Dendritic cell treated with granulocyte-macrophage colony-stimulating factor and Interleukin-4, amounts not matched to agents 40 ng/mL and 50 ng/mL, for 4 days (primary cell): ENCODE measurements around the gene SLC6A7.

Experiments used
- H3K27ac Mint-ChIP-seq: one replicate; pipeline ENCODE4 v1.8.0; 2022; ENCODE audit warnings: mild to moderate bottlenecking, mixed read lengths
- H3K27me3 Mint-ChIP-seq: one replicate; pipeline ENCODE4 v1.8.0; 2022; ENCODE audit warnings: mild to moderate bottlenecking, mixed read lengths
- H3K36me3 Mint-ChIP-seq: one replicate; pipeline ENCODE4 v1.8.0; 2022; ENCODE audit warnings: low read depth, mixed read lengths
- H3K4me1 Mint-ChIP-seq: one replicate; pipeline ENCODE4 v1.8.0; 2022; ENCODE audit warnings: low read depth, mixed read lengths
- H3K4me3 Mint-ChIP-seq: one replicate; pipeline ENCODE4 v1.8.0; 2022; ENCODE audit warnings: mild to moderate bottlenecking, moderate library complexity, mixed read lengths
- H3K9me3 Mint-ChIP-seq: one replicate; pipeline ENCODE4 v1.8.0; 2022; ENCODE audit warnings: mixed read lengths
- intact Hi-C: fragments of 100-400 bp; cut with micrococcal nuclease; formaldehyde crosslinking; loops from one replicate; pipeline ENCODE4 v1.15.0; 2022

Gene SLC6A7

DNA sequence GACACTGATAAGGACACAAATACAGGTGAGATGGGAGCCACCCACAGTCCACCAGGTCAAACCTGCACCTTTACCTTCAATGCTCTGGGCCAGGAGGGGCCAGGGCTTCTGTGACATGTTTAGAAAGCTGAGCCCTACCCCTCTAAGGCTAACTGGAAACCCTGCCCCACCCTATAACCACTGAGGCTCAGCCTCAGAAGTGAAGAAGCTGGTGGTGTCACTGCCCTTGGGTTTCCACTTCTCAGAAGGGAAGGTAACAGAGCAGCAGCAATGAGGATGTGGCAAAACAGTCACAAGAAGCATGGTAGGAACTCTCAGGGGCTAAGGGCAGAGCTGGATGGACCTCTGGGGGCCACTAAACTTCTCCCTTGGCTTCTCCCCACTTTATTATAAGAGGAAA lies 40.2 kb upstream of the SLC6A7 start:
- Mint-ChIP-seq H3K4me3 (no peak overlapping the region), H3K27me3 (peaks cover 13% of the 10 kb centered on the region), H3K4me1 (peaks cover 28% of the 10 kb centered on the region), H3K27ac (no peak overlapping the region), H3K36me3 (no peaks in the 10 kb centered on the region), H3K9me3 (no peaks in the 10 kb centered on the region)
- intact Hi-C loops = no loop called here

GRCh38 chr5:150152636-150153462 lies 37.0 kb upstream of the SLC6A7 start:
- Mint-ChIP-seq H3K9me3 (no peaks in the 10 kb centered on the region), H3K4me3 (no peak overlapping the region), H3K4me1 (peaks cover 29% of the 10 kb centered on the region), H3K27me3 (peaks cover 42% of the 10 kb centered on the region), H3K27ac (no peak overlapping the region), H3K36me3 (no peaks in the 10 kb centered on the region)
- intact Hi-C loops = no loop called here

DNA sequence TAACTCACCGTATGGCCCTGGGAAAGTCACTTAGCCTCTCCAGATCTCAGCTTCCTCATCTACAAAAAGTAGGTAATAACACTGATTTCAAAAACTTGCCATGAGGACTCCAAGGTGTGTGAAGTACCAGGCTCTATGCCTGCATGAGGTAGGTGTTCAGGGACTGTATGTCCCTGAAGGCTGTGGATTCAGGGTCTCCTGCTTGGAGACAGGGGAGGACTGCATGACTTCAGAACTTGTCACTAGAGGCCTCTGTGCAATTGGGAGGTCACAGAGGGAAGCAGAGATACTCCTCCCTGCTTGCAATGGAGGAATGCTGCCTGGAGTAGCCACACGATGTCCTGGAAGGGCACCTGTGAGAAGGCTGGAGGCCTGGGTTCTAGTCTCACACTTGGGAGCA lies 36.4 kb upstream of the SLC6A7 start:
- H3K4me3 Mint-ChIP-seq = no peak overlapping the region
- peaks cover 29% of the 10 kb centered on the region for H3K4me1 Mint-ChIP-seq
- H3K27ac Mint-ChIP-seq = no peak overlapping the region
- intact Hi-C loops = no loop called here
- no peaks in the 10 kb centered on the region for H3K36me3 Mint-ChIP-seq
- peaks cover 44% of the 10 kb centered on the region for H3K27me3 Mint-ChIP-seq
- no peaks in the 10 kb centered on the region for H3K9me3 Mint-ChIP-seq

GRCh38 chr5:150153957-150154617 lies 35.8 kb upstream of the SLC6A7 start:
- H3K4me3 Mint-ChIP-seq = no peak overlapping the region
- H3K36me3 Mint-ChIP-seq = no peaks in the 10 kb centered on the region
- H3K9me3 Mint-ChIP-seq = no peaks in the 10 kb centered on the region
- peaks cover 44% of the 10 kb centered on the region for H3K27me3 Mint-ChIP-seq
- peaks cover 29% of the 10 kb centered on the region for H3K4me1 Mint-ChIP-seq
- H3K27ac Mint-ChIP-seq = no peak overlapping the region
- intact Hi-C loops = no loop called here

- intact Hi-C loops = no loop called here
- Mint-ChIP-seq H3K4me3 (no peak overlapping the region), H3K27me3 (peaks cover 44% of the 10 kb centered on the region), H3K36me3 (no peaks in the 10 kb centered on the region), H3K27ac (no peak overlapping the region), H3K9me3 (no peaks in the 10 kb centered on the region), H3K4me1 (peaks cover 29% of the 10 kb centered on the region)
Observed at GRCh38 chr5:150154618-150155128, 35.2 kb upstream of the SLC6A7 start.

DNA sequence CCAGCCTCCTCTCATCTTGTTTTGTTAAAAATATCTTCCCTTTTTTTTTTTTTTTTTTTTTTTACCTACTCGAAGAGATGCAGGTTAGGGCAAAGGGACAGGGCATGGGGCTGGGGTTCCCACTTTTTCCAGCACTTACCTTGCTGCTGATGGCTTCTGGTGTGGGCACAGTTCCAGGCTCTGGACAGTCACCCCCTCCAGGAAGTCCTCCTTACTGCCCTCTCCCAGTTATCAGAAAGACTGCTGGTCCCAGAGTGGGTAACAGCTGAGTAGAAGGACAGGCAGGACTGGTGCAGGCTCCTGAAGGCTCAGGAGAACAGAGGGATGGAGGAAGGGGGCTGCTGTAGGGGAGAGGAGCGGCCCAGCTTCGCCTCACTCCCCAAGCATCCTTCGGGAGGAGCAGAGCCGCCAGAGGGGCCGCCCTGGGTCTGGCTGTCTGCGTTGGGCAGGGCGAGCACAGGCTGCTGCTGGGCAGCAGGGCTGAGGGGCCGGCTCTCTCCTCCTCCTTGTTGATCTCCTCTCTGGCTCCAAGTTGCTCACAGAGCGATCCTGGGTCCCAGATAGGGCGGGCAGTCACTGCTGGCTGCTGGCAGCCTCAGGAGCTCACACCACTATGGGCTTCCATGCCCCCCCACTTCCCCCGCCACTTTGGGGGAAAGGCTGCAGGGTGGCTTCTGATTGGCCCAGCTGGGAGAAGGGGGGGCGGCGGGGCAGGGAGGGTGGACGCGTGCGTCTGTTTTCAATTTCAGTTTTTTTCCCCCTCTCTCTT lies 34.4 kb upstream of the SLC6A7 start, which contains the start of gene PDGFRB:
Gene PDGFRB, minus strand, starts transcription at position 588 of the 769 bp plus-strand sequence. CDS start 18,798 bp downstream, outside the sequence.
- H3K4me1 Mint-ChIP-seq = peaks cover 29% of the 10 kb centered on the region
- H3K27me3 Mint-ChIP-seq = peaks cover 44% of the 10 kb centered on the region
- H3K4me3 Mint-ChIP-seq = peak within 1 kb of the TSS; percentile 61
- H3K27ac Mint-ChIP-seq = no peak within 1 kb of the TSS
- no peaks in the 10 kb centered on the region for H3K9me3 Mint-ChIP-seq
- no peaks in the 10 kb centered on the region for H3K36me3 Mint-ChIP-seq
- intact Hi-C loops = no loop called here

DNA sequence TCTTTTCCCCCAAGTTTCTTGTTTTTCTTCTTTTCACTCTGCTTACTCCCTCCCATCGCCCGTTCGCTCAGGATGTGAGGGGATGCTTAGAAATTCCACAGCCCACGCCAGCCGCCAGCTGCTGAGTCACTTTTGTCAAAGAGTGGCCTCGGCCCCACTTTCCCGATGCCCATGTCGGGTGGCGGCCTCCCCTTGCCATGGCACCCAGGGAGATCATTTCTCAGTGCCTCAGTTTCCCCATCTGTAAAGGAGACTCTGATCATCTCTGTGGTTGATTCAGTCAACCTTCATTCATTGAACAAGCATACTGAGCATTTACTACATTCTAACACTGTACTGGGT lies 33.9 kb upstream of the SLC6A7 start:
- Mint-ChIP-seq H3K9me3 (no peaks in the 10 kb centered on the region), H3K27ac (no peak overlapping the region), H3K27me3 (peaks cover 44% of the 10 kb centered on the region), H3K36me3 (no peaks in the 10 kb centered on the region), H3K4me1 (peaks cover 29% of the 10 kb centered on the region), H3K4me3 (peak overlapping the region; percentile 61)
- intact Hi-C loops = no loop called here

DNA sequence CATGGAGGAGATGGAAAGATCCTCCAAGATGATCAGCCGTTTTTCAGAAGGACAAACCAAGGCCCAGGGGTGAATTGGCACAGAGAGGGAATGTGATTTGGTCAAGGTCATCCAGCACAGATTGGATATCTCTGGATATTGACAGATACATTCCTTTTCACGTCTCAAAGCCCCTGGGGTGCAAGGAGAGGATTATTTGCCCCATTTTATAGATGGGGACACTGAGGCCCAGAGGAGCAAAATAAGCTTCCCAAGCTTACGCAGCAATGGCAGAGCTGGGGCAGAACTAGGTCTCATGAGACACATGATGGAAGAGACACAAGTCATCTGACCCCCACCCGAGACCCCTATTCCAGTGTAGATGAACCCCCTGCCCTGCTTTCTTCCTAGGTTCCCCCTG lies 33.3 kb upstream of the SLC6A7 start:
- peaks cover 44% of the 10 kb centered on the region for H3K27me3 Mint-ChIP-seq
- H3K4me1 Mint-ChIP-seq = peaks cover 31% of the 10 kb centered on the region
- intact Hi-C loops = no loop called here
- H3K36me3 Mint-ChIP-seq = no peaks in the 10 kb centered on the region
- no peaks in the 10 kb centered on the region for H3K9me3 Mint-ChIP-seq
- H3K27ac Mint-ChIP-seq = no peak overlapping the region
- H3K4me3 Mint-ChIP-seq = no peak overlapping the region

DNA sequence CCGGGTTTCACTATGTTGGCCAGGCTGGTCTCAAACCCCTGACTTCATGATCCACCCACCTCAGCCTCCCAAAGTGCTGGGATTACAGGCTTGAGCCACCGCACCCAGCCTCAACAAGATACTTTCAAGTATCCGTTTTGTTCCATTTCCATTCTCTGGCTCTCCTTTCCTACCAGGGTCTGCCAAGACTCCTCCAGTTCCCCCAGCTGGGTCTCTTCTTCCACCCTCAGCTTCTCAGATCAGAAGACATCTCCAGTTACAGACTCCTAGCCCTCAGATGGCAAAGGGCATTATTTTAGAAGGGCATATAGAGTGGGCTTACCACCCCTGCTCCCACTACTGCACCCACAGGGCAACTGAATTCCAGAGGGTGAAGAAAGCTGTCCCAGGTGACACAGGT lies 32.7 kb upstream of the SLC6A7 start:
- no peak overlapping the region for H3K27ac Mint-ChIP-seq
- no peaks in the 10 kb centered on the region for H3K36me3 Mint-ChIP-seq
- H3K4me3 Mint-ChIP-seq = no peak overlapping the region
- peaks cover 44% of the 10 kb centered on the region for H3K27me3 Mint-ChIP-seq
- no peaks in the 10 kb centered on the region for H3K9me3 Mint-ChIP-seq
- peaks cover 36% of the 10 kb centered on the region for H3K4me1 Mint-ChIP-seq
- intact Hi-C loops = no loop called here

- intact Hi-C loops = no loop called here
- Mint-ChIP-seq H3K4me3 (no peak overlapping the region), H3K9me3 (no peaks in the 10 kb centered on the region), H3K4me1 (peaks cover 48% of the 10 kb centered on the region), H3K27ac (no peak overlapping the region), H3K36me3 (no peaks in the 10 kb centered on the region), H3K27me3 (peaks cover 44% of the 10 kb centered on the region)
Observed at GRCh38 chr5:150158170-150158949, 31.5 kb upstream of the SLC6A7 start.

DNA sequence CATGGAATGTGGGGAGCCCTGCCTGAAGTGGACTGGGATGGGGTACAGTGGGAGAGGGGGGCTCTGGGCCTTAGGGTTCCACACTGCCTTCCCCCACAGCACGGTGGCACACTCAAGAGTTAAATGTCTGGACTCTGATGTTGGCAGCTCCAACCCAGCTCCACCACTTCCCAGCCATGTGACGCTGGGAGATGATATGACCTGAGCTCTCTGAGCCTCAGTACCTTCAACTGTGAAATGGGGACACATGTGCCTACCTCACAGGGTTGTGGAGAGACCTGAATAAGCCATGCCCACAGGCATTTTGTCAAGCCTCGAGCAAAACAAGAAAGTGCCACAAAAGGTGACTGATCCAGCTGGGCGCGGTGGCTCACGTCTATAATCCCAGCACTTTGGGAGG lies 30.8 kb upstream of the SLC6A7 start:
- Mint-ChIP-seq H3K4me3 (no peak overlapping the region), H3K27me3 (peaks cover 38% of the 10 kb centered on the region), H3K4me1 (peaks cover 48% of the 10 kb centered on the region), H3K9me3 (no peaks in the 10 kb centered on the region), H3K27ac (no peak overlapping the region), H3K36me3 (no peaks in the 10 kb centered on the region)
- intact Hi-C loops = no loop called here

DNA sequence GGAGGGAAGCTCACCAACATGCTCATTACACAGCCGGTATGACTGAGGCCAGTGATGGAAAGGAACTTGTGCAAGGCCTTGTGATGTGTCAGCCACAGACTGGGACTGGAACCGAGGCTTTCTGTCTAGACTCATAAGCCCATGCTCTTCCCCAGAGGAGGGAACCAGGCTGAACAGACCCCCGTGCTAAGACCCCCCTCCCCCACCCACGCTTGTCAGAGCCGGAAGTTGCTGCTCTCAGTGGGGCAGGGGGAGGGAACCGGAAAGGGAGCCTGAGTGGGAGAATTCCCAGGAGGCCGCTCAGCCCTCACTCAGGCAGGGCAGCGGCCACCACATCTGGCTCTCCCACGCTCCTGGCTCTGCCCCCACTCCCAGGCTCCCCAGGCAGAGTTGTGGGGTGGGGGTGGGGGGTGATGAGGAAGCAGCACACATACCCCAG lies 30.1 kb upstream of the SLC6A7 start:
- Mint-ChIP-seq H3K4me1 (peaks cover 49% of the 10 kb centered on the region), H3K27me3 (peaks cover 37% of the 10 kb centered on the region), H3K36me3 (no peaks in the 10 kb centered on the region), H3K9me3 (no peaks in the 10 kb centered on the region), H3K27ac (no peak overlapping the region), H3K4me3 (no peak overlapping the region)
- intact Hi-C loops = no loop called here

GRCh38 chr5:150160448-150161081 lies 29.3 kb upstream of the SLC6A7 start:
- intact Hi-C loops = loop anchor here (1.0 kb wide), 1 partner anchor 58 kb away; no protein-coding TSS in a partner anchor
- Mint-ChIP-seq H3K36me3 (no peaks in the 10 kb centered on the region), H3K27ac (no peak overlapping the region), H3K9me3 (no peaks in the 10 kb centered on the region), H3K27me3 (peaks cover 37% of the 10 kb centered on the region), H3K4me1 (peaks cover 43% of the 10 kb centered on the region), H3K4me3 (no peak overlapping the region)
